Measurements from ENCODE around the gene CARM1.
"Not testable (repeated sequence)": the region's sequence is repeated elsewhere in the genome, so short reads cannot be mapped to it uniquely, and the experiment has no call there.

CARM1 gene

DNA sequence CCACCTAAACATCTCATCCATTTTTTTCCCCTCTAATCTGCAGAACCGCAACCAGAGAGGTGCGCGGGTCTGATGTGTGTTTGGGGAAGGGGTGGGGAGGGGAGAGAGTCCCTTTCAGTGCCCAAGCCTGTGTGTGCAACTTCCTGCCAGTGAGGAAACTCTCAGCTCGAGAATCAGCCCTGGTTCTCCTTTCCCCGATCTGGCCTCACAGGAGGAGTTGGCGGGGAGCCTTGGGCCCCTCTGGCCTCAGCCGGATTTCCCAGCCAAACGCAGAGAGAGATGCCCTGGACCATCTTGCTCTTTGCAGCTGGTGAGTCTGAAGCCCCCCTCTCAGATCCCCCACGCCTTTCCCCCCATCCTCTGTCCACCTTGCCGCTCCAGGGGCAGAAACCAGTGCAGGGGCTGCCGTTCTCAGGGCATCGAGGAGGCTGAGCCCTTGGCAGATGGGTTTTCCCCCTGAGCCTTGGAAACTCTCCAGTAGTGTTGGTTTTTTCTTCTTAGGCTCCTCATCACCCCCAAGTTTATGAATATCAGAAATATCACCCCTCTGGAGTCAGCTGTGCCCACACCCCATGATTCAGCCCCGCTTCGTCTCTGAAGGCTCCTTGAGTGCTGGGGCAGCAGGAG, 23.0 kb upstream of the CARM1 start, which contains the start of gene C19orf38:
Gene C19orf38, plus strand, starts transcription at position 186 of the 627 bp plus-strand sequence. Its CDS starts 94 bp downstream, at position 280.
- no peak for DNase-seq

DNA sequence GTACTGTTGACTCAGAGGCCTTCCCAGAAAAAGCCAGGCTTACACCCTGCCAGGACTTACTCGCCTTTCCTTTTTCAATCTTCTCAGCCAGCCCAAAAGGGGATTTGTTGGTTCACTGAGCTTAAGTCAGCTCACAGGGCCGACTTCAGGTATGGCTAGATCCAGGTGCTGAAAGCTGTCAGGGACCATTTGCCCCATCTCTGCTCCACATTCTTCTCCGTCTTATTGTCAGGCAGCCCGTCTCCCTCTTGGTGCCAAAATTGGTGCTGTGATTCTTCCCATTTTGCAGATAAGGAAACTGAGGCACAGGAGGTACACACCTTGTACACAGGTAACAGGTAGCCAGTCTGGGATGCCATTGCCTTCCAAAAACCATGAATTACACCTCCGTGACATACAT, 20.7 kb upstream of the CARM1 start:
- no peak for DNase-seq

DNA sequence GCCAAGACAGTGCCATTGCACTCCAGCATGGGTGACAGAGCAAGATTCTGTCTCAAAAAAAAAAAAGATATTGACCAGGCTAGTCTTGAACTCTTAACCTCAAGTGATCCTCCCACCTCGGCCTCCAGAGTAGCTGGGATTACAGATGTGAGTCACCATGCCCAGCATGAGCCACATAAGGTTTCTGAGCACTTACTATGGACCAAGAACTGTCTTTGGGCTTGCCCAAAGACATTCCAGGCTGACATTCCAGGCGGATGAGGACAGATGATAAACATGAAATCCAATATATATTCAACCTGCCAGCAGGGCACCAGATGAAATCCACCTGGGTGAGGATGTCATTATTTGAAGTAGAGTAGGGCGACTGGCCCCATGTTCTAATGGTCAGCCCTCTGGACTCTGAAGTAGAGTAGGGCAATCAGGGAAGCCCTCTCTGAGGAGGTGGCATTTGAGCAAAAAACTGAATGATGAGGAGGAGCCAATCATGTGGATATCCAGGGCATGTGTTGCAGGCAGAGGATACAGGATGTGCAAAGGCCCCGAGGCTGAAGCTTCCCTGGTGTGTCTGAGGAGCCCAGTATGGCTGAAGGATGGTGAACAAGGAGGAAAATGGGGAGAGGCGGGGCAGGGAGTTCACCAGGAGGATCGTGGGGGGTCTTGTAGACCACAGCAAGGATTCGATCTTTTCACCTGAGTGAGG, 19.1 kb upstream of the CARM1 start:
- DNase-seq = no peak

DNA sequence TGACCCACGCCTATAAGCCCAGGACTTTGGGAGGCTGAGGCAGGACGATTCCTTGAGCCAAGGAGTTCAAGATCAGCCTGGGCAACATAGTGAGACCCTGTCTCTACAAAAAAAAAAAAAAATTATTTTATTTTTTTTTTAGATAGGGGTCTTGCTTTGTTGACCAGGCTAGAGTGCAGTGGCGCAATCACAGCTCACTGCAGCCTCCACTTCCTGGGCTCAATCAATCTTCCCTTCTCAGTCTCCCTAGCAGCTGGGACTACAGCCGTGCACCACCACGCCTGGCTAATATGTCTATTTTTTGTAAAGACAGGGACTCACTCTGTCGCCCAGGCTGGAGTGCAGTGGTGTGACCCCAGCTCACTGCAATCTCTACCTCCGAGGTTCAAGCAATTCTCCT, 18.4 kb upstream of the CARM1 start:
- no peak for DNase-seq

DNA sequence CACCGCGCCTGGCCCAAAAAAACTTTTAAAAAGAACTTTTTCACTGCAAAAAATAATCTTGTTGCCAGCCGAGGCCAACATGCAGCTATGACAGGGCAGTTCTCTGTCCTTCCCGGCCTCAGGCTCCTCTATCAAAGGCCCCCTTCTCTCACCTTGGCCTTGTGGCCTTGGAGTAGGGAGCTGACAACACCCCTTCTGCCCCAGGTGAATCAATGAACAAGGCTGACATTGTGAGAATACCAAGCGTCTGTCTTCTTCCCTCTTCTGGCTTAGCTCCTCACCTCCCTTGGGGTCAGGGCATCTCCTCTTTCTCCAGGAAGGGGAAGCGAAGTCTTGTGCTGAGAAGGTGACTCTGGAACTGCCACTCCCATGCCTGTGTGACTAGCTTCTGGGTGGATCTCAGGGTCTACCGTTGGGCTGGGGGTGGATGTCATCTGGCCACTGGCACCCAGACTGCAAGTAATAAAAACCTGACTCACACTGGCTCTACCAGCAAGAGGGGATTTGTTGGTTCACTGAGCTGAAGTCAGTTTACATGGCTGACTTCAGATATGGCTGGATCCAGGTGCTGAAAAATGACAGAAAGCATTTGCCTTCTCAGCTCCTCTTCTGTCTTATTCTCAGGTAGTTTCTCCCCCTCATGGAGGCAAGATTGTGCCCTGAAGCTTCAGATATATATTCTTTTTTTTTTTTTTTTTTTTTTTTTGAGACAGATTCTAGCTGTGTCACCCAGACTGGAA, 16.8 kb upstream of the CARM1 start:
- no peak for DNase-seq

DNA sequence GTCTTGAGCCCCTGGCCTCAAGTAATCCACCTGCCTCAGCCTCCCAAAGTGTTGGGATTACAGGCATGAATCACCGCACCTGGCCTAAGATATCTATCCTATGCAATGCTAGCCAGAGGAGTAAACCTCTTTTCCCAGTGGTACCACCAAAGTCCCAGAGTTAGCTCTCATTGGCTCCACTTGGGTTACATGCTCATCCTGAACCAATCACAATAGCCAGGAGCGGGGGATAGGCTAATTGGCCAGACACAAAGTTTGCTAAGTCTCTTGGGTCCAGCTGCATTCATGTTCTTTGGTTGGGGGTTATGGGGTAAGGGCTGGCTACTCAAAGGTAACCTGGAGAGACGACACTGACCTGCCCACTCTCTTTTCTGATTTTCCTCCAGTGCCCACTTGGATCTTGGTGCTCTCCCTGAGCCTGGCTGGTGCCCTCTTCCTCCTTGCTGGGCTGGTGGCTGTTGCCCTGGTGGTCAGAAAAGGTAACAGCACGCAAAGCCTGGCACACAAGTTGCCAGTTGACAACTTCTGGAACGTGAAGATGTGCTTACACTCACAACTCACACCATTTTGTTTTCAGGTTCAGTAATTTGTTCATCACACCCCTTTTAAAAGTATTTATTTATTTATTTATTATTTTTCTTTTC, 15.4 kb upstream of the CARM1 start:
- DNase-seq = no peak

DNA sequence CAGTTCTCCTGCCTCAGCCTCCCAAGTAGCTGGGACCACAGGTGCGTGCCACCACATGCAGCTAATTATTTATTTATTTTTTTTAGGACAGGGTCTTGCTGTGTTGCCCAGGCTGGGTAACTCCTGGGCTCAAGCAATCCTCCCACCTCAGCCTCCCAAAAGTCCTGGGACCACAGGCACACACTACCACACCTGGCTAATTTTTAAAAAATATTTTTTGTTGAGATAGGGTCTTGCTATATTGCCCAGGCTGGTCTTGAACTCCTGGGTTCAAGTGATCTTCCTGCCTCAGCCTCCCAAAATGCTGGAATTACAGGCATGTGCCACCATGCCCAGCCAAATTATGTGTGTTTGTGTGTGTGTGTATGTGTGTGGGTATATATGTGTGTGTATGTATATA, 14.5 kb upstream of the CARM1 start:
- DNase-seq = not testable (repeated sequence)

DNA sequence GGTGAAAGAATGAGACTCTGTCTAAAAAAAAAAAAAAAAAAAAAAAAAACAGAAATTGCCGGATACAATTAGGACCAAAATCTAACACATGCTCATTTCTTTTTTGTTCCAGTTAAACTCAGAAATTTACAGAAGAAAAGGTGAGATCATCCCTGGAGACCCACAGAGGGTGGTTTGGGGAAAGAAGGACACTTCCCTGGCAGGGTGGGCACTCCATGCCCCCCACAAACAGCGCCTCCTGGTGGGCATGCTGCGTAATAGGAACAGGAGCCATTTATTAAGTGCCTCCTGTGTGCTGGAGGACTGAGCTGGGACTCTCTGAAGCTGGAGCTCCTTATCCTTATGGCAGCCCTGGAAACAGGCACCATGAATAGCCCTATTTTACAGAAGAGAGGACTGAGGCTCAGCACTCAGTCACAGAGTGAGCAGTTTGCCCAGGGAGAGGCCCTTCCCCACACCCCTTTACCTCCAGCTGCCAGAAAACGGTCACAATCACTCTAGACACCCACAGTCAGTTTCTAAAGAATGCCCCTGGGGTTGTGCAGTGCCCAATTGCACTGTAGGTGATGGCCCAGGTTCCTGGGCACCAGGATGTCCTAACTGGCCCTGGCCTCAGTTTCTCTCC, 13.0 kb upstream of the CARM1 start:
- DNase-seq = no peak

DNA sequence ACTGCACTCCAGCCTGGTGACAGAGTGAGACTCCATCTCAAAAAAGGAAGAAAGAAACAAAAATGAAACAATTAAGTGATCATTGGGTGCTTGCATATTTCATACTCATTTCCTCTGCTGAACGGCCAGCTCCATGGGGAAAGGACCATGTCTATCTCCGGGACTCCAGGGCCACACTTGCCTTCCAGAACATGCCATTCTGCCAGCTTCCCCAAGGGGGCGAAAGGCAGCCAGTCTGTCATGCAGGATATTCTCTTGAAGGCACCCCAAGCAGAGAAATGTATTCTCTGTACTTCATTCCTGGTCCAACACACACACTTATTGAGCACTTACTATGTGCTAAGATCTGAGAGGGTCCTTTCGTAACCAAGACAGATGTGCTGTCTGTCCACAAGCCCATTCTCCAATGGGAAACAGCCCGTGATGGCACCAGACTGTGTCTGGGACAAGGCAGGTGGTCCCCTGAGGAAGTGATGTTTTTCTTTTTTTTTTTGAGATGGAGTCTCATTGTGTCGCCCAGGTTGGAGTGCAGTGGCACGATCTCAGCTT, 10.2 kb upstream of the CARM1 start:
- DNase-seq = no peak

DNA sequence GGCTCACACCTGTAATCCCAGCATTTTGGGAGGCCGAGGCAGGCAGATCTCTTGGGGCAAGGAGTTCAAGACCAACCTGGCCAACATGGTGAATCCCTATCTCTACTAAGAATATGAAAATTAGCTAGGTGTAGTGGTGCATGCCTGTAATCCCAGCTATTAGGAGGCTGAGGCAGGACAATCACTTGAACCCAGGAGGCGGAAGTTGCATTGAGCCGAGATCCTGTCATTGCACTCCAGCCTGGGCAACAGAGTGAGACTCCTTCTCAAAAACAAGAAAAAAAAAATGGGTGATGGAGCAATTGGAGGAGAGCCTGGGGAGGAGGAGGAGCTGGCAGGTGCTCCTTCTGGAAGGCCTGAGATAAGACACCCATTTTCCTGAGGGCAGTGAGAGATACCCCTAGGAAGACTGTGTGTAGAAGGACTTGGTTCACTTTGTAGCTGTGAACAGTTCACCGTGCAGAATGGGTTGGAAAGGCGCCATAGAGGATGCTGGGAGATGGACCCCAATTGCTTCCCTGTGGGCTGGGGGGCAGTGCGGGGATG, 8.7 kb upstream of the CARM1 start:
- DNase-seq = no peak

DNA sequence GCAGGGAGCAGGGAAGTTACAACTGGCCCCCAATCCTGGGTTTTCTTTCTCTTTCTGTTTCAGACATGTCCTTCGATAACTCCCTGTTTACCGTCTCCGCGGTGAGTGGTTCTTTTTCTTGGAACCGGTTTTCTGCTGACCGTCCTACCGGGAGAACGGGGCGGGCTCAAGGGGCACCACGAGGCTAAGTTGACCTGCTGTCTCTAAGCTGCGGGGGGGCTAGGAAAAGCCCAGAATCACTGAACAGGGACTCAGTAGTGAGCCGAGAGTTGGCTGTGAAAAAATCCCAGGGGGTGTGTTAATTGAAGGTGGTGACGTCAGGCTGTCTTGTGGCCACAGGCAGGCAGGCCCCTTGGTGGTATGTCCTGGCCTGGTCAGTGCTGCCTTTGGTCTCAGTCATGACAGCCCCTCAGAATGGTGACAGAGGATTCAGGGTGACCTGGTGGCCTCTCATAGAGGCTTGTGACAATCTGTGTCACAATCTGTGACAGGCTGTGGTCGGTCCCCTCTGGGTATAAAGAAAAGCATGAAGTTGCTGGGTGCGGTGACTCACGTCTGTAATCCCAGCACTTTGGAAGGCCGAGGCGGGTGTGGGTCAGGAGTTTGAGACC, 8.1 kb upstream of the CARM1 start:
- no peak for DNase-seq

DNA sequence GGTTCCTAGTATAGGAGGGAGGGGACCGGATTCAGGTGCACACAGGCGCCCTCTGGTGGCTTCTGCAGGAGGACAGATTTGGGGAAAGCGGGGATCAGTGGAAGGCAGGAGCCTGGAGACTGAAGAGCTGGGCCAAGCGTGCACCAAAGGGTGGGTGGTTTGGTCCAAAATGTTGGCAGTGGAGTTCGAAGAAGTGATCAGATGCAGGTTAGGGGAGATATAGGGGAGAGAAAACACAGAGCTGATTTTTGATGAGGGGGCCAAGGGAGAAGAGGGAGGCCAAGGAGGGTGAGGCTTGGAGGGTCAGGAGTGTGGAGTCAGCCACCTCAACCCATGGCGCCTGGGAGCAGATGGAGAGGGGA, 6.8 kb upstream of the CARM1 start:
- no peak for DNase-seq

DNA sequence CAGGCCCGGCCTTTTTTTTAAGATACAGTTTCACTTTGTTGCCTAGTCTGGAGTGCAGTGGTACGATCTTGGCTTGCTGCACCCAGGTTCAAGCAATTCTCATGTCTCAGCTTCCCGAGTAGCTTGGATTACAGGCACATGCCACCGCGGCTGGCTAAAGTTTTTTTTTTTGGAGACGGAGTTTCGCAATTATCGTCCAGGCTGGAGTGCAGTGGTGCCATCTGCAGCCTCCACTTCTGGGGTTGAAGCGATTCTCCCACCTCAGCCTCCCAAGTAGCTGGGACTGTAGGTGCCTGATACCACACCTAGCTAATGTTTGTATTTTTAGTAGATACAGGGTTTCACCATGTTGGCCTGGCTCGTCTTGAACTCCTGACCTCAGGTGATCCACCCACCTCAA, 4.9 kb upstream of the CARM1 start:
- DNase-seq = no peak

DNA sequence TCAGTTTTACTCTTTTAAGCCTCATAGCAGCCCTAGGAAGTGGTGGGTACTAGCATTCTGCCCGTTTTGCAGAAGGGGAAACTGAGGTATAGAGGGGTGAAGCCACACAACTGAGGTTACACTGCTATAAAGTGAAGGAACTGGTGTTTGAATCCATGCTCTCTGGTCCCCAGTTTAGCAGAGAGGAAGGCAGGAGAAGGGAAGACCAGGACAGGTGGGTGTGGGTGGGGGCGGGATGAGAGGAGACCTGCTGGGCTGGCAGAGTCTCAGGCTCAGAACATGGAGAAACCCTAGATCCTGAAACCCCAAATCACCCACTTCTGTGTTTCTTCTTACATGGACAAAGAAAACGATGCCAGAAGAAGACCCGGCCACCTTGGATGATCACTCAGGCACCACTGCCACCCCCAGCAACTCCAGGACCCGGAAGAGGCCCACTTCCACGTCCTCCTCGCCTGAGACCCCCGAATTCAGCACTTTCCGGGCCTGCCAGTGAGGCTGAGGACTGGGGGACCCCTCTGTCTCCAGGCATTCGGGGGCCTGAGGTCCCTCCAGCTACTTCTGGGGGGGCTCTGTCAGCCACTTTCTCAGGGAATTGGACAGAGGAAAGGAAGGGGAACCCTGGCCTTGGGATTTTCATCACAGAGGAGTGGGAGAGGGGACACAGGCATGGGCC, 2.3 kb upstream of the CARM1 start:
- no peak for DNase-seq

DNA sequence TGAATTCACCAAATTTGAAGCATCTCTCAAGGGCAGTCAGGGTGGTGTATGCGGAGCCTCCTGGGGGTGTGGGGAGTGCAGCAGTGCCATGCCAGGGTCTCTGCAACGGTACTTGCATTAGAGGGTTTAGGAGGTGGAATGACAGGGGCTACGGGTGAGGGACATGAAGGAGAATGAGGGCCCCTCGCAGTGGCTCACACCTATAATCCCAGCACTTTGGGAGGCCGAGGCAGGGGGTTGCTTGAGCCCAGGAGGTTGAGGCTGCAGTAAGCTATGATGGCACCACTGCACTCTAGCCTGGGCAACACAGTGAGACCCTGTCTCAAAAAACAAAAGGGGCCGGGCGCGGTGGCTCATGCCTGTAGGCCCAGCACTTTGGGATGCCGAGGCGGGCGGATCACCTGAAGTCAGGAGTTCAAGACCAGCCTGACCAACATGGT, 1.5 kb upstream of the CARM1 start:
- DNase-seq = not testable (repeated sequence)

DNA sequence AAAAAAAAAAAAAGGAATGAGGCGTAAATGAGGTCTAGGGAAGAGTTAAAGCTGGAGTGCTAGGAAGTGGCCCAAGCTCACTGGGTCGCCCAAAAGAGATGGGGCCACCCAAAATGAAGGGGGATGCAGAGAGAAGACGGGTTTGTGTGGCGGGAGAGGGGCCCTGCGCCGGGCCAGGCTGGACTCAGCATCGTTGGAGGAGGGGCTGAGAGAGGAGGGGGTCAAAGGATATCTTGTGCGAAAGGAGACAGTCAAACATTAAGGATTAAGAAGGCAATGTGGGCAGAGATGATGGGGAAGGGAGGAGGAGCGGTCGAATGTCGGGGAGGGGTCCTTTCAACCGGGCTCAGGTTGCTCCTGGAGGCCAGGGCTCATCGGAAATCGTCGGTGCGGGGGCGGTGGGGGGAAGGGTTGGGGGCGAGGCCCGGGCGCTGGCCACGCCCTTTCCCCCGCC, 825 bp upstream of the CARM1 start:
- no peak for DNase-seq

DNA sequence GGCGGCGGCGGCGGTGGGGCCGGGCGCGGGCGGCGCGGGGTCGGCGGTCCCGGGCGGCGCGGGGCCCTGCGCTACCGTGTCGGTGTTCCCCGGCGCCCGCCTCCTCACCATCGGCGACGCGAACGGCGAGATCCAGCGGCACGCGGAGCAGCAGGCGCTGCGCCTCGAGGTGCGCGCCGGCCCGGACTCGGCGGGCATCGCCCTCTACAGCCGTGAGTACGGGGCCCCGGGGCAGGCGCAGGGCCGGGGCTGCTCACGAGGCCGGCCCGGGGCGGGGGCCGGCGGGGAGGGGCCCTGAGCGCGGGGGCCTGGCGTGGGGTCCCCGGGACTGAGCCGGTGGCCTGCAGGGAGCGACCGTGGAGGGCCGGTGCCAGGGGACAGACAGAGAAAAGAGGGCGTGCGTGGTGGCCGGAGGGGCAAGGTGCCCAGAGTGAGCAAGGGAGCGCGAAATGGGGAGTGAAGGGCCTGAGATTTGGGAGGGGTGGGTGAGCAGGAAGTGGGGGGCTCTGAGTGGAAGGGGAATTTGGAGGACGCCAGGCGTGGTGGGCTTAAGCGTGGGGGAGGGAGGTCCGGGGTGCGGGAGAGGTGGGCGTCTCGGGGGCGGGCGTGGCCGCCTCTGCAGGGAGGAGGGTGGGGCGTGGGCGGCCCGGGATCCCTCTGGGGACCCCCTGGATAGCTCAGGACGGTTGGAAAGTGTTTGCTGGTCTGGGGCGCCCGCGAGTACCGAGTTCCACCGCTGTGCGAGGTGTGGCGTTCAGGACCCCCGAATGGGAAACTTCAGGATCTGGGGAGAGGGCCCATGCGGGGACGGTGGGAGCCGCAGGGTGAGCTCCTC, 575 bp downstream of the CARM1 start:
- DNase-seq = peak; percentile 57

DNA sequence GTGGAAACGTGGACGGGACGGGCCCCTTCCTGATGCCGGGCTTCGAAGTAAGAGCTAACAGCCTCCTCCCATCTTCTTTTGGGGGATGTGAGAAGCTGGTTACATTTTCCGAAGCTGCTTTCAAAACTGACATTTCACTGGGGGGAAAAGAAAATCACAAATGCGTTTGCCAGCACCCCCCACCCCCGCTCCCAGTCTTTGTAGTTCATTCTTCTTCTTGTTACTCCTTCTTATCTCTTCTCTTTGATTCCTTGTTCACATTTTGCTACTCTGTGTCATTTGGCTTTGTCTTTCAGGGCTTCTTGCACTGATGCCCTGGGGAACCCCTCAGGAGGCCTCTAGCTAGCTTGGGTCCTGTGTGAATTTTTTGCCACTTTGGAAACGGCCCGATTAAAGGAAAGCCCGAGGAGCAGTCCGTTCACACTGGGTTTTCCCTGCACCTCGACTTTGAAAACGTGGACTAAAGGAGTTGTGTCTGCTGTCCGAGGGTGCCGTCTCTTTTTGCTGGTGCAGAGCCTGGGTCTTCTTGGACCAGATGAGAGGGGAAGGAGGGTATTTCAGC, 1.3 kb downstream of the CARM1 start:
- no peak for DNase-seq

DNA sequence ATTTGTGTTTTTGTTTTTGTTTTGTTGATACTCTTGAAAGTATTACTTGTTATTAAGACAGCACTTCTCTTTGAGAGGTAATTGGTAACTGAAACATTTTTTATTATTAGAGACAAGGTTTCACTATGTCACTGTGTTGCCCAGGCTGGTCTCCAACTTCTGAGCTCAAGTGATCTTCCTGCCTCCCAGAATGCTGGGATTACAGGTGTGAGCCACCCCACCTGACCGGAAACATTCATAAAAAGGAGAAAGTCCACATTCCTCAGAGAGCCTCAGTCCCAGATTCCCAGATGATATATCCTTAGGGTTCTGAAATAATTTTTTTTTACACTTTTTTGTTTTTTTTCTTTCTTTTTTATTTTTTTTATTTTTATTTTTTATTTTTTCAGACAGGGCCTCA, 2.7 kb downstream of the CARM1 start:
- DNase-seq = no peak

All from activated gamma-delta T cell (primary cell).